ENCODE results near the gene SLC22A17.

Gene SLC22A17

DNA sequence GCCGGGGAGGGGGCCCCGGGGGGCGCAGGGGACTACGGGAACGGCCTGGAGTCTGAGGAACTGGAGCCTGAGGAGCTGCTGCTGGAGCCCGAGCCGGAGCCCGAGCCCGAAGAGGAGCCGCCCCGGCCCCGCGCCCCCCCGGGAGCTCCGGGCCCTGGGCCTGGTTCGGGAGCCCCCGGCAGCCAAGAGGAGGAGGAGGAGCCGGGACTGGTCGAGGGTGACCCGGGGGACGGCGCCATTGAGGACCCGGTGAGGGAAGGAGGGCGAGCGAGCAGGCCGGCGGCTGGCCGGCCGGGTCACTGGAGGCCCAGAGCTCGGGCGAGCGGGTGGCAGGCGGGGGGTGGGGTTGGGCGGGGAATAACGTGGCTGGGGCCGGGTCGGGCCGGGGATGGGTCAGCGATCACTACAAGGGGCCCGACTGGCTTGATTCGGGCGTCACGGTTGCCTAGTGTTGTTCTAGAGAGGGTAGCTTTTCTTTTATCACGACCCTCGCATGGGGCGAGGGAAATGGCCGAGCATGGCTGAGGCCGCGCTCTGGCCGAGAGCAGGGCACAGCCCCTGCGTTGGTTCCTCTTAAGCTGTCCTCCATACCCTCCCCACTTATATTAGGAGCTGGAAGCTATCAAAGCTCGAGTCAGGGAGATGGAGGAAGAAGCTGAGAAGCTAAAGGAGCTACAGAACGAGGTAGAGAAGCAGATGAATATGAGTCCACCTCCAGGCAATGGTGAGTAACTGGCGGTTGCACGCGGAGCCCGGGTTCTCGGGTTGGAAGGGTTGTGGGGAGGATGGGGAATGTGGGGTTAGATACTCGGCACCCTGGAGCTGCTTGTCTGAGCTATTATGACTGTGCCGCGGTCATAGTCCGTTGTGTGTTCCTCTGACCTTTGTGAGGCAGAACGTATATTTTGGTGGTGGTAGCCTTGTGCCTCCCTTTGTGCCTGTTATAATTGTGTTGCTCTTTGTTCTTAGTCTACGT is 30.8 kb downstream of the SLC22A17 start:
- TF ChIP-seq, protein P1, sequence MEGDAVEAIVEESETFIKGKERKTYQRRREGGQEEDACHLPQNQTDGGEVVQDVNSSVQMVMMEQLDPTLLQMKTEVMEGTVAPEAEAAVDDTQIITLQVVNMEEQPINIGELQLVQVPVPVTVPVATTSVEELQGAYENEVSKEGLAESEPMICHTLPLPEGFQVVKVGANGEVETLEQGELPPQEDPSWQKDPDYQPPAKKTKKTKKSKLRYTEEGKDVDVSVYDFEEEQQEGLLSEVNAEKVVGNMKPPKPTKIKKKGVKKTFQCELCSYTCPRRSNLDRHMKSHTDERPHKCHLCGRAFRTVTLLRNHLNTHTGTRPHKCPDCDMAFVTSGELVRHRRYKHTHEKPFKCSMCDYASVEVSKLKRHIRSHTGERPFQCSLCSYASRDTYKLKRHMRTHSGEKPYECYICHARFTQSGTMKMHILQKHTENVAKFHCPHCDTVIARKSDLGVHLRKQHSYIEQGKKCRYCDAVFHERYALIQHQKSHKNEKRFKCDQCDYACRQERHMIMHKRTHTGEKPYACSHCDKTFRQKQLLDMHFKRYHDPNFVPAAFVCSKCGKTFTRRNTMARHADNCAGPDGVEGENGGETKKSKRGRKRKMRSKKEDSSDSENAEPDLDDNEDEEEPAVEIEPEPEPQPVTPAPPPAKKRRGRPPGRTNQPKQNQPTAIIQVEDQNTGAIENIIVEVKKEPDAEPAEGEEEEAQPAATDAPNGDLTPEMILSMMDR (IDR thresholded peaks at IDR 0.05), result no peak
- H3K36me3 Mint-ChIP-seq (ENCODE audit: low read depth), result peaks cover 56% of the 10 kb centered on the region
- peak; percentile 60 for DNase-seq
- no peaks in the 10 kb centered on the region for H3K9me3 Mint-ChIP-seq
- no peaks in the 10 kb centered on the region for H3K27me3 Mint-ChIP-seq (ENCODE audit: low read depth, poor library complexity)
- peaks cover 54% of the 10 kb centered on the region for H3K4me1 Mint-ChIP-seq
- H3K4me3 Mint-ChIP-seq, result peak overlapping the region; percentile 90
- H3K27ac Mint-ChIP-seq, result peak overlapping the region; percentile 97

DNA sequence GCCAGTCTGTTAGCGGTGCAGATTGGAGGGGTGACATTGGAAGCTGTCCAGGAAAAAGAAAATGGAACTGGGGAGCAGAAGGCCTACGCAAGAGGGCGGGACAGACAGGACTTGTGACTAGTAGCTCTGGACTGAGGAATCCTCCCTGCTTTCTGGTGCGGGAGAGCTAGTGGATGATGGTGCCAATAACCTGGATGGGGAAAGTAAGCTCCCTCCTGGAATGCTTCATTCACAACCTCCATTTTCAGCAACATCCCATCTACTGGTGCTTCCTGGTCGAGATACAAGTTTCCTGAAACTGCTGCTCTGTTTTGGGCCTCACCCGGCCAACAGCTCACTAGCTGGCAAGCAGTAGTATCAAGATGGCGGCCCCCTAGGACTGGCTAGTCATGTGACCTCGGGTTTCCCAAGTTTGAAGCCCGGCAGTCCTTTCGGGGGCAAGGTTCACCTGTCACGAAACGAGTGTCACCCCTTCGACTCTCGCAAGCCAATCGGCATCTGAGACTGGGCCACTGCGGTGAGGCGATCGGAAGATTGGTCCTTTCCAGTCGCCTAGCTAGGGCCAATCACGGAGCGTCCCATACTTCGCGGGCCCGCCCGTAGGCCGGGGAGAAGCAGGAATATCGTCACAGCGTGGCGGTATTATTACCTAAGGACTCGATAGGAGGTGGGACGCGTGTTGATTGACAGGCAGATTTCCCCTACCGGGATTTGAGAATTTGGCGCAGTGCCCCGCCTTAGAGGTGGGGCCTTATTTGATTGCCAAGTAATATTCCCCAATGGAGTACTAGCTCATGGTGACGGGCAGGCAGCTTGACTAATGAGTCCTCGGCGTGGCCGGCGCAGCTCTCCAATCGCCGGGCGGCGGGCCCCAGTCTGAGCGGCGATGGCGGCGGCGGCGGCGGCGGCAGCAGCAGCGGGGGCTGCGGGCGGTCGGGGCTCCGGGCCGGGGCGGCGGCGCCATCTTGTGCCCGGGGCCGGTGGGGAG is 31.8 kb downstream of the SLC22A17 start, which contains the start of gene PABPN1:
Gene PABPN1, plus strand, starts transcription at position 874 of the 988 bp plus-strand sequence. Its CDS starts 13 bp downstream, at position 887.
- no peaks in the 10 kb centered on the region for H3K27me3 Mint-ChIP-seq (ENCODE audit: low read depth, poor library complexity)
- TF ChIP-seq, protein P1 (IDR thresholded peaks at IDR 0.05), result no peak
- H3K36me3 Mint-ChIP-seq (ENCODE audit: low read depth), result peaks cover 57% of the 10 kb centered on the region

DNA sequence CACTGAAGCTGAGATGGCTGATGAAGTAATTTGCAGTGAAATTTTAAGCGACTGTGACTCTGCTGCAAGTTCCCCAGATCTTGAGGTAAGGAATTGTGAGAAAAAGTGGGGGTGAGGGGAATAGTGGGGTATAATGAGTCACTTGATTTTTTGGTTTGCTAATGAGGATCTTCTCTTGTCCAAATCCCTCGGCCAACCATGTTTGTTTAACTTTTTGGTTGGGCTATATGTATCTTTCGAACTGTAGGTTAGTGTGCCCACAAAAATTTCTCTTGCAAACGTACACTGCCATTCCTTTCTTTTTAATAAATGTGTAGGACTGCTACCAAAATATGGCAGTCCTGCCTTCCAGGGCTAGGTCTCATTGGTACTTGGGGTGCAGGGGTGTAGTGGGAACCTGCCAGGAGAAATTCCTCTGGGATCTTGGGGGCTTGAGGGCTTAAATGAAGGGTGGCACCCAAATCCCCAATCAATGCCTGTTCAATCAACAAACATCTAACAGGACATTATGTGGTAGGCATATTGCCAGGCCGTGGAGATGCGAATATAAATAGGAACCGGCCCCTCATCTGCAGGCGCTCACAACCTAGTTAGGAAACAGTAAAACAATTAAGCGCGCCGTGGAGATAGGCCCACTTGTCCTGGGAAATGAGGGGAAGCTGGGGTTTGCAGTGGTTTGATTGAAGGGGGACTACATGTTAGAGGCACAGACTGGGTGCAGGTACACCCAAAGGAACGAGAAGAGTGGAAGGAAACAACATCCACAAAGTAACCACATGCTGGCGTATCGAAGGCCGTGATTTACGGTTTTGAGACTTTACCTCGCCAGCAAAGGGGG is 32.7 kb downstream of the SLC22A17 start:
- DNase-seq, result no peak
- no peaks in the 10 kb centered on the region for H3K27me3 Mint-ChIP-seq (ENCODE audit: low read depth, poor library complexity)
- TF ChIP-seq, protein P1 (IDR thresholded peaks at IDR 0.05), result no peak
- H3K36me3 Mint-ChIP-seq (ENCODE audit: low read depth), result peaks cover 55% of the 10 kb centered on the region
- H3K9me3 Mint-ChIP-seq, result no peaks in the 10 kb centered on the region
- peak overlapping the region; percentile 99 for H3K27ac Mint-ChIP-seq
- H3K4me1 Mint-ChIP-seq, result peaks cover 45% of the 10 kb centered on the region
- H3K4me3 Mint-ChIP-seq, result peak overlapping the region; percentile 78

More for the DNA sequence above, 31.8 kb downstream of the SLC22A17 start, which contains the start of gene PABPN1:
- DNase-seq, result peak; percentile 96
- peak within 1 kb of the TSS; percentile 99 for H3K27ac Mint-ChIP-seq
- H3K4me3 Mint-ChIP-seq, result peak within 1 kb of the TSS; percentile 90
- H3K4me1 Mint-ChIP-seq, result peaks cover 49% of the 10 kb centered on the region
- H3K9me3 Mint-ChIP-seq, result no peaks in the 10 kb centered on the region

DNA sequence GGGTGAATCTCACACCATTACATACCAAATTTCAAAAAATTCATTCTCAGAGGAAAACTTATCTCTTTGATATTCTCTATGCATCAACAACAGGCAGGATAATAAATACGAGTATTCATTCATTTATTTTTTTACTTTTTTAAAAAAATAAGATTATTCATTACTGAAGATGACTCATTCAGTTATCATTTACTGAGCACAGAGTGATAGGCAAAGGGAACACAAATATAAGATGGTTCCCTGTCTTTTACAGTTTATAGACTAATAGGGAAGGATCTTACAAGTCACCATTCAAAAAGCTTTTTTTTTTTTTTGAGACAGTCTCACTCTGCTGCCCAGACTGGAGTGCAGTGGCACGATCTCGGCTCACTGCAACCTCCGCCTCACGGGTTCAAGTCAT is 36.4 kb downstream of the SLC22A17 start:
- no peak for DNase-seq
- TF ChIP-seq, protein P1 (IDR thresholded peaks at IDR 0.05), result no peak
- peaks cover 15% of the 10 kb centered on the region for H3K4me1 Mint-ChIP-seq
- no peaks in the 10 kb centered on the region for H3K9me3 Mint-ChIP-seq
- H3K27me3 Mint-ChIP-seq (ENCODE audit: low read depth, poor library complexity), result no peaks in the 10 kb centered on the region
- no peak overlapping the region for H3K4me3 Mint-ChIP-seq
- H3K27ac Mint-ChIP-seq, result no peak overlapping the region
- H3K36me3 Mint-ChIP-seq (ENCODE audit: low read depth), result peaks cover 59% of the 10 kb centered on the region

DNA sequence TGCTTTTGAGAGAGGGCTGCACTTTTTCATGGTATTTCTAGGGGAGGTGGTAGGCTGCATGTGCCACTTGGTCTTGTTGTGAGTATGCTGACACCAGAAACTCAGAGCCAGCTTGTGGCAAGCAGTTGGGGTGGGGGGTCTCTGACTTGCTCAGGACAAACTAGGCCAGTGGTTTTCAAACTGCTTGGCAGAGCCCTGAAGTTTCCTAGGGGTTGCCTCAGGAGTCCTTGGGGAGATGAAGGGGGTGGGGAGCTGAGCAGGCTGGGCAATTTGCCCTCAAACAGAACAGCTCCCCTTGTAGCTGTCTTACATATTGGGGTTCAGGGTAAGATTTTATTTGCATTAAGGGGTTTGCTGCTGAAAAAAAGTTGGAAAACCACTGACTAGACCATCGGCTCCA is 42.1 kb downstream of the SLC22A17 start:
- no peak for DNase-seq
- TF ChIP-seq, protein P1 (IDR thresholded peaks at IDR 0.05), result no peak
- H3K36me3 Mint-ChIP-seq (ENCODE audit: low read depth), result peaks cover 40% of the 10 kb centered on the region
- H3K4me3 Mint-ChIP-seq, result no peak overlapping the region
- no peak overlapping the region for H3K27ac Mint-ChIP-seq
- peaks cover 33% of the 10 kb centered on the region for H3K4me1 Mint-ChIP-seq
- H3K27me3 Mint-ChIP-seq (ENCODE audit: low read depth, poor library complexity), result no peaks in the 10 kb centered on the region
- H3K9me3 Mint-ChIP-seq, result no peaks in the 10 kb centered on the region

All from nephron progenitor cell (in vitro differentiated cells).